ENCODE measurements around the gene RPL32.

DNA sequence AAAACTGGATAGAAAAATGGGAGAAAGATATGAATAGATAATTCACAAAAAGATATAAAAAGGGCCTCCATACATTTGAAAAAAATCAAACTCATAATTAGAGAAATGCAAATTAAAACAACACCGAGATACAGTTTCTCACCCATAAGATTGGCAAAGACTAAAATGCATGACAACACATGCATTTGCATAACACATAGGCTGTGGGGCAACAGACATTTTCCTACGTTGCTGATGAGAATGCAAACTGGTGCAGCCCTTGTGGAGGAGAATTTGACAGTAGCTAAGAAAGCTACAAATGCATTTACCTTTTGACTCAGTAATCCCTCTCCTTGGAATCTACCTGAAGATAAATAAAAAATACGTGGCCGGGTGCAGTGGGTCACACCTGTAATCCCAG is 56.3 kb downstream of the RPL32 start:
- TF ChIP-seq, protein P1, sequence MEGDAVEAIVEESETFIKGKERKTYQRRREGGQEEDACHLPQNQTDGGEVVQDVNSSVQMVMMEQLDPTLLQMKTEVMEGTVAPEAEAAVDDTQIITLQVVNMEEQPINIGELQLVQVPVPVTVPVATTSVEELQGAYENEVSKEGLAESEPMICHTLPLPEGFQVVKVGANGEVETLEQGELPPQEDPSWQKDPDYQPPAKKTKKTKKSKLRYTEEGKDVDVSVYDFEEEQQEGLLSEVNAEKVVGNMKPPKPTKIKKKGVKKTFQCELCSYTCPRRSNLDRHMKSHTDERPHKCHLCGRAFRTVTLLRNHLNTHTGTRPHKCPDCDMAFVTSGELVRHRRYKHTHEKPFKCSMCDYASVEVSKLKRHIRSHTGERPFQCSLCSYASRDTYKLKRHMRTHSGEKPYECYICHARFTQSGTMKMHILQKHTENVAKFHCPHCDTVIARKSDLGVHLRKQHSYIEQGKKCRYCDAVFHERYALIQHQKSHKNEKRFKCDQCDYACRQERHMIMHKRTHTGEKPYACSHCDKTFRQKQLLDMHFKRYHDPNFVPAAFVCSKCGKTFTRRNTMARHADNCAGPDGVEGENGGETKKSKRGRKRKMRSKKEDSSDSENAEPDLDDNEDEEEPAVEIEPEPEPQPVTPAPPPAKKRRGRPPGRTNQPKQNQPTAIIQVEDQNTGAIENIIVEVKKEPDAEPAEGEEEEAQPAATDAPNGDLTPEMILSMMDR (IDR thresholded peaks at IDR 0.05; ENCODE audit: insufficient read depth, low read depth, low read length): no peak
- no peak for TF ChIP-seq EZH2 (IDR thresholded peaks at IDR 0.05; ENCODE audit: insufficient read depth, low read length)

Data from astrocyte (in vitro differentiated cells and primary cell).